Peyer's patch (tissue), 4 donors: ENCODE results near the gene TLN1.

Experiments used
- POLR2A ChIP-seq, 2 donors: fragments of 450-650 bp; IDR thresholded peaks; one replicate each; pipeline ENCODE4 v1.5.1; 2017; ENCODE audit warnings: antibody characterized with exemption in 2 of 2, mild to moderate bottlenecking in 2 of 2, moderate library complexity in 2 of 2
- TF ChIP-seq, protein P1 (sequence below), 6 experiments: fragments of 450-650 bp in 4 of 6; fragments of 200-600 bp in 2 of 6; sonication (generic) in 1 of 6; IDR thresholded peaks; one replicate each; pipeline ENCODE4 v1.5.1; 2017 to 2019; ENCODE audit warnings: antibody characterized with exemption in 6 of 6, mild to moderate bottlenecking in 3 of 6, moderate library complexity in 1 of 6

- no peak for TF ChIP-seq POLR2A (IDR thresholded peaks at IDR 0.05)
- TF ChIP-seq, protein P1, sequence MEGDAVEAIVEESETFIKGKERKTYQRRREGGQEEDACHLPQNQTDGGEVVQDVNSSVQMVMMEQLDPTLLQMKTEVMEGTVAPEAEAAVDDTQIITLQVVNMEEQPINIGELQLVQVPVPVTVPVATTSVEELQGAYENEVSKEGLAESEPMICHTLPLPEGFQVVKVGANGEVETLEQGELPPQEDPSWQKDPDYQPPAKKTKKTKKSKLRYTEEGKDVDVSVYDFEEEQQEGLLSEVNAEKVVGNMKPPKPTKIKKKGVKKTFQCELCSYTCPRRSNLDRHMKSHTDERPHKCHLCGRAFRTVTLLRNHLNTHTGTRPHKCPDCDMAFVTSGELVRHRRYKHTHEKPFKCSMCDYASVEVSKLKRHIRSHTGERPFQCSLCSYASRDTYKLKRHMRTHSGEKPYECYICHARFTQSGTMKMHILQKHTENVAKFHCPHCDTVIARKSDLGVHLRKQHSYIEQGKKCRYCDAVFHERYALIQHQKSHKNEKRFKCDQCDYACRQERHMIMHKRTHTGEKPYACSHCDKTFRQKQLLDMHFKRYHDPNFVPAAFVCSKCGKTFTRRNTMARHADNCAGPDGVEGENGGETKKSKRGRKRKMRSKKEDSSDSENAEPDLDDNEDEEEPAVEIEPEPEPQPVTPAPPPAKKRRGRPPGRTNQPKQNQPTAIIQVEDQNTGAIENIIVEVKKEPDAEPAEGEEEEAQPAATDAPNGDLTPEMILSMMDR (IDR thresholded peaks at IDR 0.05), result no peak
Measured at GRCh38 chr9:35680331-35681105, 51.5 kb downstream of the TLN1 start.
